GM19193 (cell line): ENCODE measurements around the gene C14orf132.

Source experiments
- POLR2A ChIP-seq: IDR thresholded peaks from 4 replicates; pipeline ENCODE4 v1.6.1; 2011; ENCODE audit not compliant: insufficient read depth, insufficient read length; ENCODE audit errors: extremely low read depth

C14orf132 gene

DNA sequence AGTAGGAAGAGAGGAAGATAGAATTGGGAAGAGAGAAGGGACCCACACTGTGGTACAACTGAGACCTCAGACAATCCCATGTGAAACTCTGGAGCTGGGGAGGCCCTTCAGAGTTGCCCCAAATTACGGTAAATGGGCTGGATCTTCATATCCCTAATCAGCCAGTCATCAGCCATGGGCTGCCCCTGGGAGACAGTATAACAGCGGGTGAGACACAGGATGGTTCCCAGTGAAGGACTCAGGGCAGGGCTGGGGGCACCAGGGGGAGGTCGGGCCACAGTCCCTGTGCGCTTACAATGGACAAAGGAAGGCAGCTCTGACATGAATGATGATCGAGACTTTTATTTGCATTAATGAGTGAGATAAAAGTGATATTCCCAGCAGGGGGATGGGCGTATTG is 91.2 kb downstream of the C14orf132 start:
- TF ChIP-seq POLR2A, result no peak

DNA sequence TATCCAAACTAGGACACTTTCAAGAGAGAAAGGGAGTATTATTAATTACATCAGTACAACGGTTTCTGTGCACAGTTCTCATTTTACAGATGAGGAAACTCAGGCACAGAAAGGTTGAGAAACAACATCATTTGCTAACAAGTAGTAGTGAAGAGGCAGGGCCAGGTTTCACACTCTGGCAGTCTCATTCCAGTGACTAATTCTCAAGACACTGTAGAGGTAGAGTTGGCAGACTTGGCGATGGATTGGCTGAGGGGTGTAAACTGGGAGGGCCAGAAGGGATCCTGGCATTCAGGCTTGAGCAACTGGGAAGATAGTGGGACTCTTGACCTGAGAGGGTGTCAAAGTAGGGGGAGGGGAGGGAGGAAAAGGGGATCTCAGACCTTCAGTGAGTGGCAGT is 91.7 kb downstream of the C14orf132 start:
- no peak for TF ChIP-seq POLR2A

DNA sequence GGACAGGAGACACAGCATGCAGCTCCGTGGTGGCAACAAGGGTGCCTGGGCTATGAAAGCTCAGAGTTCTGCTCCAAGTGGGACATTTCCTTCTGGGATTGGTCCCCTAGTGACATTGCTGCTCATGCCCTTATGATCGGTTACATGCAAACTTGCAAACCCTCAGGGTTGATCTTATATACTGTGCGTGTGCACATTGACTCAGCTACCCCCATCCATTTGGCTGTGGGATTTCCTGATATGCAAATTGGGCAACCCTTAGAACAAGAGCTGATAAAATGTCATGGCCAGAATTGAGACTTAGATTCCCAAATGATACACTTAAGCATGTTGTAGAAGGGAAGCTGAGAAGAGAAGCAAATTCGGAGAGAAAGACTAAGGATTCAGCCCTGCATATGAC is 92.7 kb downstream of the C14orf132 start:
- TF ChIP-seq POLR2A, result no peak

DNA sequence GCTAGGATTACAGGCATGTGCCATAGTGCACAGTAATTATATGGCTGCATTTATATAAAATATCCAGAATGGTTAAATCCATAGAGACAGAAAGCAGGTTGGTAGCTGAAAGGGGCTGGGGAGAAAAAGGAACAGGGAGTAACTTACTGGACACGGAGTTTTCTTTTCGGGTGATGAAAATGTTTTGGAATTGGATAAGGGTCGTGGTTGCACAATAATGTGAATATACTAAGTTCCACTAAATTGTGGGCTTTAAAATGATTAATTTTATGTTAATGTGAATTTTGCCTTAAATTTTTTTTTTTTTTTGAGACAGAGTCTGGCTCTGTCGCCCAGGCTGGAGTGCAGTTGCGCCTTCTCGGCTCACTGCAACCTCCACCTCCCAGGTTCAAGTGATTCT is 95.3 kb downstream of the C14orf132 start:
- TF ChIP-seq POLR2A, result no peak

DNA sequence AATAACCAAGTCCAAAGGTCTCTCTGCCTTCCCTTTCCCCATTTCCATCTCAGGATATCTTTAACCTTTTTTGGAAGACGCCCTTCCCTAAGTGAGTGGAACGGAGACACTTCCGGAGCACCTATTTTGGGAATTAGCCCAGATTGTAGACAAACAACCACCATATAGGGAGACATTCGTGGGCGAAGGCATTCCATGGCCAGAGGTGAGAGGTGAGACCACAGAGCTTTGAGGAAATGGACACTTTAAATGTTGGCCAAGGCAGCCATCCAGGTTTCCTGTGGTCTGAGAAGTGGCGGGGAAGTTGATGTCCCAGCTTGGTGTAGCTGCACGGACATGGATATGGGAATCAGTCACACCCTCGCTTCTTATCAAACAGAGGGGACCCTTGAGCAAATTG is 96.1 kb downstream of the C14orf132 start:
- TF ChIP-seq POLR2A, result no peak

DNA sequence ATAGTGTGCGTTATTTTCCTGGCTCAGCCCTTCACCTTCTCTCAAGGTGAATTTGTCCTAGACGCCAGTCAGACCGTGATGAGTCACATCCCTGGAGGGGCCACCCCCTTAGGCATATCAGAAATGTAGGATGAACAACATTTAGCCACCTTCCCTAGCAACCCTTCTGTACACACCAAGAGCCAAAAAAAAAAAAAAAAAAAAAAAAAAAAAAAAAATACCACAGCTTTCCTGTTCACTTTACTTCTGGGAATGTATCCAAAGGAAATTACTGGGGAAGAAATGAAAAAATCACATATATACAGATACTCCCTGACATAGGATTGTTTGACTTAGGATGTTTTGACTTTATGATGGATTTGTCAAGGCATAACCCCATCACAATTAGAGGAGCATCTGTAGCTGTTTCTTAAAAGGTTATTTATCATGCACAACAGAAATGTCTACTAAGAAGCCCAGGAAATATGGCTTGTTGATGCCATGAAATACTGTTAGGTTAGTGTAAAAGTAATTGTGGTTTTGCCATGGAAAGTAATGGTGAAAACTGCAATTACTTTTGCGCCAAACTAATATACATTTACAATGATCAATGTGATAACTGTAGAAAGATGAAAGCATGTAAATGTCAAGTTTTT is 97.3 kb downstream of the C14orf132 start:
- no peak for TF ChIP-seq POLR2A

DNA sequence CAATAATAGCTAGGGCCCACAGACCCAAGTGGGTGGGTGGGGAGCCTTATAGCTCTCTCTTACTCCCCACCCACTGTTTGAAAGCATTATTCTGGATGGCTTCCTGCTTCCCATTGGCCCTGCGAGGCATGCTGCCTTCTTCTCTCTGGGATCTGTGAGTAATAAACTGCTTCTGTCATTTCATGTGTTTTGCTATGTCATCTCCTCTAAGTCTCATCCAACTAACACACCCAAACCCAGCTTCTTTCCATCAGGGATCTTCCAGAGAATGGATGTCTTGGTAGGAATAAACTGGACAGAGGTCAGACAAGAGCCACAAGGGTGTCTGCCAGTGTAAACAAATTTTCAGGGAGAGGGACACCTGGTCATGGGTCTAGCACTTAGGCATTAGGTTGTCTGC is 99.1 kb downstream of the C14orf132 start:
- no peak for TF ChIP-seq POLR2A

DNA sequence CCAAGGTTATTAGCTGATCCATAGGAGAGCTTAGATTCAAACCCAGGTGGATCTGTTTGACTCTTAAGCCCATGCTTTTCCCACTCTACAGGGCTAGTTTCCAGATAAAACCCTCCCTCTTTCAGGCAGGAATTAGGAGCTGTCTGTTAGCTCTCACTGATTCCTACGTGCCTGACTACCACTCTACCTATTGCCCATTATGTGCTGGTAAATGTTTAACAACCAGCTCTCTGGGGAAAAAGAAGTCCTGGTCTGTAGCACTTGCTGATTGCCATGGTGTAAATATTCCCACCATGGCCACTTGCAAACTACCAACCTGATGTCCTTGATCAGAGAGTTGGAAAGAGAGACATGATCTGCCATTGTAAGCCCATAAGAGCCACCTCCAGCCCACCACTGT is 100.0 kb downstream of the C14orf132 start:
- no peak for TF ChIP-seq POLR2A

DNA sequence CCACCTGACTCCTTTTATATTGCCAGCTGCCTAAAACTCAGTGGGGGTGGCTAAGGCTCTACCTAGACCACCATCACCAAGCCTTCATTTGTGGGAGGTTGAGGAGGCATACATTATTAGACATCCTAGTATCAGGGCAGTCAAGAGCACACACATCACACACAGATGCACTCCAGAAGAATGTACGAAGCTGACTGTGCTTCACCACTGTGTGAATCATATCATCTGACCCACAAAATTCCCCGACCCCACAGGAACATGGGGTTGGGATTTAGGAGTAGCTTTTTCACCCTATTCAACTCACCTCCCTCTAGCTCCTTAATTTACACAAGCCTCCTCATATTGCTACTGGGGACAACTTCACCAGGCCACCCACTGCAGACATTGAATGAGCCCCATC is 100.7 kb downstream of the C14orf132 start:
- TF ChIP-seq POLR2A, result no peak

DNA sequence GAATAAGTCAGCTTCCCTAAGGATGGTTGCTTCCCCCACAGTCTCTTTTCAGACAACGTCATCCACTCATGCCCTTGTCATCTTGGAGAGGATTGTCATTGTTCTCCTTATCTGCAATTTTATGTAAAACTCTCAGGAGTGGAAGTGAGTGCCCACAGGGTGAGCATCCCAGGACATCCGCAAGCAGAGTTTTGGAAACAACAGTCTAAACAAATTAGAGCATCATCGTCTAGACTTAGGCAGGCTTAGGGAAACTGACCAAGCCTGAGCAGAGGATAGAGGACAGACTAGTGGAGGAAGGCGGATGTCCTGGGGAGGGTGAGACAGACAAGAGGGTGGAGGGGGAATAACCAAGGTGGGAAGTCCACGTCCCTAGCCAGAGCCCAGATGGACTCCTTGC is 101.8 kb downstream of the C14orf132 start:
- TF ChIP-seq POLR2A, result no peak
